K562 (cell line): ENCODE measurements around the gene CD44. TPM values are rescaled to one million over a fixed set of nuclear protein-coding genes. Genes with fewer than 3 reads are reported as not detected.

Source experiments
- ATAC-seq: fragments of 200-7000 bp; cut with Tn5 transposase; 3 replicates; pipeline ENCODE4 v1.9.1; 2020; ENCODE audit warnings: moderate library complexity
- BruUV-seq: library from RNA; stranded (reverse); fragments of 400-500 nt; replicated peaks from 2 replicates; lab custom pipeline; 2021; lab: Mats Ljungman, UMichigan
- CTCF ChIA-PET: fragments of 300-600 bp; formaldehyde crosslinking; extraction: SDS; loops from one replicate; lab custom pipeline; 2021; ENCODE audit warnings: low intra/inter-chr PET ratio; lab: Yijun Ruan, JAX
- POLR2A ChIA-PET: fragments of 300-600, 350-650 bp; sonication (Branson Sonifier 250); formaldehyde crosslinking; extraction: SDS; loops from one replicate; lab custom pipeline; 2021; ENCODE audit warnings: antibody characterized with exemption, inconsistent platforms; lab: Yijun Ruan, JAX
- DNase-seq, 4 experiments: peaks; one replicate each; pipeline versions ENCODE4 v3.0.0 to v3.0.0-alpha.2; 2011 to 2018; ENCODE audit warnings: low spot score in 3 of 4, mixed read lengths in 3 of 4; ENCODE audit errors: extremely low read depth in 1 of 4
- FAIRE-seq: peaks from 2 replicates; lab custom pipeline; 2011; peaks lifted over from hg19 to GRCh38; lab: Jason Lieb, UNC
- H2AFZ ChIP-seq: 2 replicates; pipeline ENCODE4 v1.6.0; 2011; ENCODE audit warnings: low read depth, low read length, control low read depth, inconsistent platforms
- H3K27ac ChIP-seq: fragments of 200-600 bp; 3 replicates; pipeline ENCODE4 v1.8.0; 2011; ENCODE audit warnings: low read depth, mild to moderate bottlenecking, control low read depth, inconsistent platforms, low read length, moderate library complexity, mixed read lengths; ENCODE audit errors: extremely low read depth
- H3K27me3 ChIP-seq, 2 experiments: fragments of 300-600 bp in 1 of 2; 2 replicates in 1 of 2; 3 replicates in 1 of 2; pipeline versions ENCODE4 v1.6.0 to v1.8.0; 2011; ENCODE audit warnings: inconsistent platforms in 2 of 2, low read length in 2 of 2, mild to moderate bottlenecking in 1 of 2, mixed read lengths in 1 of 2, moderate library complexity in 1 of 2; ENCODE audit not compliant: control insufficient read depth in 2 of 2, insufficient read depth in 2 of 2
- H3K36me3 ChIP-seq: fragments of 300-600 bp; 3 replicates; pipeline ENCODE4 v1.8.0; 2011; ENCODE audit warnings: mild to moderate bottlenecking, low read length, inconsistent platforms; ENCODE audit not compliant: control insufficient read depth, insufficient read depth
- H3K4me1 ChIP-seq, 2 experiments: fragments of 200-600 bp in 1 of 2; replicated peaks in 1 of 2; 2 replicates in 1 of 2; 3 replicates in 1 of 2; pipeline versions ENCODE4 v1.5.1 to v1.8.0; 2011; ENCODE audit warnings: inconsistent platforms in 2 of 2, low read length in 2 of 2, mild to moderate bottlenecking in 1 of 2, mixed read lengths in 1 of 2, moderate library complexity in 1 of 2; ENCODE audit not compliant: control insufficient read depth in 2 of 2, insufficient read depth in 2 of 2
- H3K4me2 ChIP-seq: 2 replicates; pipeline ENCODE4 v1.6.1; 2011; ENCODE audit warnings: low read length, control low read depth, inconsistent platforms, mixed read lengths; ENCODE audit not compliant: insufficient read depth
- H3K4me3 ChIP-seq: fragments of 200-600 bp; sonication (generic), shearing (Covaris generic); 2 replicates; pipeline ENCODE4 v1.5.1; 2016; ENCODE audit warnings: control low read depth, inconsistent platforms
- H3K79me2 ChIP-seq: fragments of 200-600 bp; 3 replicates; pipeline ENCODE4 v1.8.0; 2011; ENCODE audit warnings: low read length, inconsistent platforms; ENCODE audit not compliant: control insufficient read depth, insufficient read depth
- H3K9ac ChIP-seq, 2 experiments: 2 replicates each; pipeline versions ENCODE4 v1.6.0 to v1.6.1; 2011; ENCODE audit warnings: low read depth in 2 of 2, low read length in 2 of 2, control low read depth in 1 of 2, inconsistent platforms in 1 of 2, mild to moderate bottlenecking in 1 of 2, mixed read lengths in 1 of 2; ENCODE audit not compliant: insufficient read depth in 1 of 2
- H3K9me1 ChIP-seq: one replicate; pipeline ENCODE4 v1.6.0; 2011; ENCODE audit warnings: inconsistent platforms, mild to moderate bottlenecking, low read length, moderate library complexity; ENCODE audit not compliant: control insufficient read depth, insufficient read depth
- H3K9me3 ChIP-seq: replicated peaks from 2 replicates; pipeline ENCODE4 v1.5.1; 2011; ENCODE audit warnings: low read depth, low read length, inconsistent platforms; ENCODE audit not compliant: control insufficient read depth, insufficient read depth
- H4K20me1 ChIP-seq: replicated peaks from 2 replicates; pipeline ENCODE4 v1.6.1; 2011; ENCODE audit warnings: low read length, inconsistent platforms, mixed read lengths; ENCODE audit not compliant: control insufficient read depth, insufficient read depth
- ATF7 ChIP-seq: fragments of 450-650 bp; IDR thresholded peaks from 2 replicates; pipeline ENCODE4 v1.7.1; 2014; ENCODE audit warnings: mild to moderate bottlenecking, moderate library complexity
- BHLHE40 ChIP-seq: IDR thresholded peaks from 2 replicates; pipeline ENCODE4 v1.6.1; 2011; ENCODE audit warnings: low read length, improper control_type of control experiment
- C11orf30 ChIP-seq: fragments of 450-650 bp; IDR thresholded peaks from 2 replicates; pipeline ENCODE4 v1.6.1; 2016; ENCODE audit warnings: low read depth, mild to moderate bottlenecking
- FOXA3 ChIP-seq, 2 experiments: fragments of 450-650 bp in 1 of 2; sonication (generic) in 1 of 2; formaldehyde crosslinking; IDR thresholded peaks in 1 of 2; conservative IDR thresholded peaks in 1 of 2; 2 replicates each; pipeline versions ENCODE4 v1.4.0 to v1.8.0; 2020 to 2022; ENCODE audit warnings: mild to moderate bottlenecking in 2 of 2, missing genetic modification reagents in 1 of 2
- JUN ChIP-seq, 2 experiments: sonication (generic) in 1 of 2; formaldehyde crosslinking in 1 of 2; IDR thresholded peaks; 2 replicates each; pipeline versions ENCODE4 v1.6.1 to v1.8.0; 2012 to 2022; ENCODE audit warnings: borderline replicate concordance in 2 of 2, mild to moderate bottlenecking in 2 of 2, improper control_type of control experiment in 1 of 2, low read depth in 1 of 2, low read length in 1 of 2, missing genetic modification reagents in 1 of 2
- JUND ChIP-seq, 2 experiments: IDR thresholded peaks; 2 replicates in 1 of 2; 3 replicates in 1 of 2; pipeline ENCODE4 v1.6.1; 2011; ENCODE audit warnings: borderline replicate concordance in 2 of 2, low read depth in 2 of 2, low read length in 2 of 2, improper control_type of control experiment in 1 of 2, missing biosample characterization in 1 of 2, missing genetic modification characterization in 1 of 2, missing genetic modification reagents in 1 of 2
- KLF13 ChIP-seq: fragments of 450-650 bp; IDR thresholded peaks from 2 replicates; pipeline ENCODE4 v1.6.1; 2016; ENCODE audit warnings: missing genetic modification characterization, low read depth, mild to moderate bottlenecking, missing compliant biosample characterization, moderate library complexity, borderline replicate concordance
- L3MBTL2 ChIP-seq: fragments of 450-650 bp; IDR thresholded peaks from 2 replicates; pipeline ENCODE4 v1.6.1; 2016; ENCODE audit warnings: mild to moderate bottlenecking, moderate library complexity
- MAFG ChIP-seq: fragments of 450-650 bp; conservative IDR thresholded peaks from 2 replicates; pipeline ENCODE4 v1.6.1; 2016; ENCODE audit warnings: missing genetic modification characterization, missing compliant biosample characterization
- MAFK ChIP-seq: IDR thresholded peaks from 2 replicates; pipeline ENCODE4 v1.6.1; 2011; ENCODE audit warnings: low read length, improper control_type of control experiment
- TAF9B ChIP-seq: fragments of 450-650 bp; IDR thresholded peaks from 2 replicates; pipeline ENCODE4 v1.6.1; 2018; ENCODE audit warnings: mild to moderate bottlenecking; ENCODE audit not compliant: partially characterized antibody
- WGBS: fragments of 100-300 bp; shearing (Covaris generic); methylation state at CpG from one replicate; pipeline ENCODE4 v1.1.6; 2016; ENCODE audit warnings: low coverage, mixed read lengths; ENCODE audit not compliant: insufficient coverage; ENCODE audit errors: missing lambda C conversion rate; 5-methylcytosine and 5-hydroxymethylcytosine counted together
- in situ Hi-C: fragments of 300-500 bp; cut with MboI; formaldehyde crosslinking; loops from 4 replicates; pipeline ENCODE4 v1.15.0; 2018; ENCODE audit warnings: inconsistent platforms, mixed read lengths
- intact Hi-C: fragments of 100-400 bp; cut with micrococcal nuclease; formaldehyde crosslinking; loops from 2 replicates; pipeline ENCODE4 v1.14.2; 2022
- polyA plus RNA-seq, 8 experiments: library from polyadenylated mRNA; depleted of rRNA in 4 of 8; stranded (reverse) in 5 of 8; unstranded in 3 of 8; fragments of >200 nt; fragmentation: Nextera tagmentation in 2 of 8; fragmentation: Illumina TruSeq in 1 of 8; extraction: Ambion mirVana in 2 of 8; extraction: Trizol in 1 of 8; gene quantifications; 2 replicates each; pipeline versions ENCODE4 v1.2.1 to v1.2.3, GENCODE V29; 2011 to 2014; ENCODE audit warnings: inconsistent platforms in 1 of 8, missing spikeins in 1 of 8
- total RNA-seq, 7 experiments: library from RNA; depleted of rRNA in 6 of 7; stranded (reverse); fragments of >200 nt in 6 of 7; fragmentation: Illumina TruSeq in 2 of 7; extraction: Trizol in 2 of 7; gene quantifications; 2 replicates each; pipeline versions ENCODE4 v1.2.1 to v1.2.3, GENCODE V29; 2011 to 2021; ENCODE audit warnings: low replicate concordance in 1 of 7
- TF ChIP-seq, protein P1 (sequence below): fragments of 250-450 bp; sonication (Bioruptor Pico); IDR thresholded peaks from 2 replicates; pipeline ENCODE4 v1.5.1; 2021; ENCODE audit warnings: mild to moderate bottlenecking
- TF ChIP-seq, protein P2 (sequence below), 2 experiments: fragments of 450-650 bp in 1 of 2; sonication (generic) in 1 of 2; formaldehyde crosslinking in 1 of 2; IDR thresholded peaks in 1 of 2; conservative IDR thresholded peaks in 1 of 2; 2 replicates each; pipeline versions ENCODE4 v1.6.1 to v1.8.1; 2016 to 2023; ENCODE audit warnings: mild to moderate bottlenecking in 2 of 2, moderate library complexity in 2 of 2, inconsistent platforms in 1 of 2, missing genetic modification reagents in 1 of 2

CD44 gene
- total and polyA plus RNA-seq, 9 of the 15 experiments (the other 6 are each of a cell fraction or from before 2014, with no cell fraction given), result 1.2 to 13.9 (median 3.0) TPM

DNA sequence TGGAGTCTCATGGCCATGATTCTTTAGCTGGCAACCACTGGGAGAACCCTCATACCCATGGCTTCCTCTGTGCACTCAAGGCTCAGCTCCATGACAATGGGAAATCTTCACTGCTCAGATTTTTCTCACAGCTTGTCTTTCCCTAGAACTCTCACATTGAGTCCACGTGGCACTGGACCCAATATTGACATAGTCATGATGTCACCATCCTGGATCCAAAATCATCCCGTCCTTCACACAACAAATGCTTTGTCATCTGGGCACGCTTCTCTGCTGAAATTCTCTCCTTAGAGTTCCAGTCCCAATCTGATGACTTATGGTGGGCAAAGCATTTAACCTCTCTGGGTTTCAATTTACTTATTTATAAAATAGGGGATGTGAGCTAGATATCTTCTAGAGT, 37.7 kb upstream of the CD44 start:
- no peak for DNase-seq
- ATAC-seq, result no peak
- Histone ChIP-seq H3K36me3 (no peaks in the 10 kb centered on the region), H3K9me1 (no peaks in the 10 kb centered on the region), H3K4me2 (no peak overlapping the region), H3K9me3 (no peaks in the 10 kb centered on the region), H3K27ac (no peak overlapping the region), H3K4me1 (peaks cover 0 to 7% of the 10 kb centered on the region in 2 experiments; a peak in 3 of 5 replicates), H3K27me3 (no peaks in the 10 kb centered on the region; a peak in 1 of 5 replicates), H3K79me2 (no peaks in the 10 kb centered on the region), H4K20me1 (no peaks in the 10 kb centered on the region), H3K9ac (no peak overlapping the region), H3K4me3 (no peak overlapping the region), H2AFZ (no peak overlapping the region)
- BruUV-seq, result no TSS peak
- ChIA-PET CTCF (no interaction called here), POLR2A (no interaction called here)
- in situ Hi-C loops (no loop called here), intact Hi-C loops (no loop called here)
- WGBS, result 2% methylated on average over 3 of the region's 3 CpGs
- TF ChIP-seq KLF13, result no peak
- TF ChIP-seq, protein P1, sequence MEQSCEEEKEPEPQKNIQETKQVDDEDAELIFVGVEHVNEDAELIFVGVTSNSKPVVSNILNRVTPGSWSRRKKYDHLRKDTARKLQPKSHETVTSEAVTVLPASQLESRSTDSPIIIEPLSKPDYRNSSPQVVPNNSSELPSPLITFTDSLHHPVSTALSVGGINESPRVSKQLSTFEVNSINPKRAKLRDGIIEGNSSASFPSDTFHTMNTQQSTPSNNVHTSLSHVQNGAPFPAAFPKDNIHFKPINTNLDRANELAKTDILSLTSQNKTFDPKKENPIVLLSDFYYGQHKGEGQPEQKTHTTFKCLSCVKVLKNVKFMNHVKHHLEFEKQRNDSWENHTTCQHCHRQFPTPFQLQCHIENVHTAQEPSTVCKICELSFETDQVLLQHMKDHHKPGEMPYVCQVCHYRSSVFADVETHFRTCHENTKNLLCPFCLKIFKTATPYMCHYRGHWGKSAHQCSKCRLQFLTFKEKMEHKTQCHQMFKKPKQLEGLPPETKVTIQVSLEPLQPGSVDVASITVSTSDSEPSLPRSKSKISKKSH, result no peak
- TF ChIP-seq ATF7, result peak; percentile 46; the same call in 1 of the 2 replicates
- peak; percentile 15; the same call in 1 of the 2 replicates for TF ChIP-seq MAFK
- TF ChIP-seq TAF9B, result no peak
- TF ChIP-seq BHLHE40, result 0 out of 2 replicates have a peak, but pooled peaks have one; percentile 24
- peak; percentile 46; the same call in 1 of the 2 replicates for TF ChIP-seq JUN (IDR thresholded peaks at IDR 0.05; ENCODE audit: borderline replicate concordance, low read depth, low read length)
- no peak for TF ChIP-seq JUN (CRISPR knock-in tag; IDR thresholded peaks at IDR 0.05; ENCODE audit: borderline replicate concordance)
- TF ChIP-seq, protein P2, sequence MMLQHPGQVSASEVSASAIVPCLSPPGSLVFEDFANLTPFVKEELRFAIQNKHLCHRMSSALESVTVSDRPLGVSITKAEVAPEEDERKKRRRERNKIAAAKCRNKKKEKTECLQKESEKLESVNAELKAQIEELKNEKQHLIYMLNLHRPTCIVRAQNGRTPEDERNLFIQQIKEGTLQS (IDR thresholded peaks at IDR 0.05), result peak; percentile 77
- TF ChIP-seq, protein P2 (CRISPR knock-in tag; conservative IDR thresholded peaks at IDR 0.05), result no peak
- TF ChIP-seq C11orf30, result peak; percentile 21; the same call in 1 of the 2 replicates
- TF ChIP-seq MAFG (tag), result peak; percentile 62; the same call in 1 of the 2 replicates
- peak in 1 of 2 experiments; percentile 89; a peak in 2 of 4 replicates for TF ChIP-seq FOXA3 (CRISPR knock-in tag; conservative IDR thresholded peaks at IDR 0.05 in 1 of 2, IDR thresholded peaks at IDR 0.05 in 1 of 2)
- TF ChIP-seq L3MBTL2, result peak; percentile 42; the same call in 1 of the 2 replicates
- TF ChIP-seq JUND (IDR thresholded peaks at IDR 0.05; ENCODE audit: borderline replicate concordance, low read depth, low read length), result peak; percentile 42; the same call in 1 of the 2 replicates
- TF ChIP-seq JUND (tag; IDR thresholded peaks at IDR 0.05; ENCODE audit: borderline replicate concordance, low read depth, low read length), result no peak; the same call in 2 of the 3 replicates
- no peak for FAIRE-seq
